ENCODE data around the gene TUT1.
A peak's percentile ranks its signal among the peaks of the same experiment; 100 is the strongest.

TUT1 gene

GRCh38 chr11:62577046-62577714 is 14.1 kb downstream of the TUT1 start:
- DNase-seq (ENCODE audit: low read depth) = no peak
- H3K4me3 ChIP-seq (ENCODE audit: low read depth, low read length) = no peak overlapping the region
- TF ChIP-seq, protein P1, sequence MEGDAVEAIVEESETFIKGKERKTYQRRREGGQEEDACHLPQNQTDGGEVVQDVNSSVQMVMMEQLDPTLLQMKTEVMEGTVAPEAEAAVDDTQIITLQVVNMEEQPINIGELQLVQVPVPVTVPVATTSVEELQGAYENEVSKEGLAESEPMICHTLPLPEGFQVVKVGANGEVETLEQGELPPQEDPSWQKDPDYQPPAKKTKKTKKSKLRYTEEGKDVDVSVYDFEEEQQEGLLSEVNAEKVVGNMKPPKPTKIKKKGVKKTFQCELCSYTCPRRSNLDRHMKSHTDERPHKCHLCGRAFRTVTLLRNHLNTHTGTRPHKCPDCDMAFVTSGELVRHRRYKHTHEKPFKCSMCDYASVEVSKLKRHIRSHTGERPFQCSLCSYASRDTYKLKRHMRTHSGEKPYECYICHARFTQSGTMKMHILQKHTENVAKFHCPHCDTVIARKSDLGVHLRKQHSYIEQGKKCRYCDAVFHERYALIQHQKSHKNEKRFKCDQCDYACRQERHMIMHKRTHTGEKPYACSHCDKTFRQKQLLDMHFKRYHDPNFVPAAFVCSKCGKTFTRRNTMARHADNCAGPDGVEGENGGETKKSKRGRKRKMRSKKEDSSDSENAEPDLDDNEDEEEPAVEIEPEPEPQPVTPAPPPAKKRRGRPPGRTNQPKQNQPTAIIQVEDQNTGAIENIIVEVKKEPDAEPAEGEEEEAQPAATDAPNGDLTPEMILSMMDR (IDR thresholded peaks at IDR 0.05; ENCODE audit: low read depth, low read length, missing control alignments) = no peak

- TF ChIP-seq, protein P1 (IDR thresholded peaks at IDR 0.05; ENCODE audit: low read depth, low read length, missing control alignments) = no peak
- H3K4me3 ChIP-seq (ENCODE audit: low read depth, low read length) = no peak overlapping the region
- no peak for DNase-seq (ENCODE audit: low read depth)
Measured at GRCh38 chr11:62575837-62576236, 15.5 kb downstream of the TUT1 start.

GRCh38 chr11:62575156-62575555 is 16.2 kb downstream of the TUT1 start:
- TF ChIP-seq, protein P1 (IDR thresholded peaks at IDR 0.05; ENCODE audit: low read depth, low read length, missing control alignments) = no peak
- H3K4me3 ChIP-seq (ENCODE audit: low read depth, low read length) = peak overlapping the region; percentile 82
- no peak for DNase-seq (ENCODE audit: low read depth)

DNA sequence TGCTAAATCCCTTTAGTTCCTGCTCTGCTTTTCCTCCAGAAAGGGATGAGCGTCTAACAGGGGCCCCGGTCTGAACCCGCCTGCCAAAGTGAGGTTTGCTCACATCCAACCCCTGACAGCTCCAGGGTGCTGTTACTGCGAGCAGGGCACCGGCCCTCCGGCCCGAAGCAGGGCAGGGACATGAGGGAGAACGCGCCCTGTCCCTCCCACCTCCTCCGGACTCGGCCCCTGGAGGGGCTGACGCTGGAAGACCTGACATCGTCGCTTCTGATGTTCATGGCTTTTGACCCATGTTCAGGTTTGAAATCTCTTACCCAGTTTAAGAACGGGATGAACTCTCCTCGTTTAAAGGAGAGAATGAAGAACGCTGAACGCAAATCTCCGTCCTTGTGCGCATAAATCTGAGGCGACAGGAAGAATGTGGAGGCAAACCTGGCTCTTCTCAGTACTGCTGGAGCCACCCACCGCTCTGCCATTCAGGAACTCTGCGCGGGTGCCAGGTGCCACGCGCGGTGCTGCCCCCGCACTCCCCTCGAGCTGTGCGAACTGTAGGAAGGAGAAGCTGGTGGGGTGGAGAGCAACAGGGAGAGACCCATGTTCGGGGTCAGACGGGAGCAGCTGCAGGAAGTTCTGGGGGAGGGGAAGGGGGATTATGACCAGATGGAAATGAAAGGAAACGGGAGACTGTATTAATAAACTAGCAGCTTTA is 16.8 kb downstream of the TUT1 start:
- TF ChIP-seq, protein P1 (IDR thresholded peaks at IDR 0.05; ENCODE audit: low read depth, low read length, missing control alignments) = no peak
- no peak for DNase-seq (ENCODE audit: low read depth)
- H3K4me3 ChIP-seq (ENCODE audit: low read depth, low read length) = peak overlapping the region; percentile 82

DNA sequence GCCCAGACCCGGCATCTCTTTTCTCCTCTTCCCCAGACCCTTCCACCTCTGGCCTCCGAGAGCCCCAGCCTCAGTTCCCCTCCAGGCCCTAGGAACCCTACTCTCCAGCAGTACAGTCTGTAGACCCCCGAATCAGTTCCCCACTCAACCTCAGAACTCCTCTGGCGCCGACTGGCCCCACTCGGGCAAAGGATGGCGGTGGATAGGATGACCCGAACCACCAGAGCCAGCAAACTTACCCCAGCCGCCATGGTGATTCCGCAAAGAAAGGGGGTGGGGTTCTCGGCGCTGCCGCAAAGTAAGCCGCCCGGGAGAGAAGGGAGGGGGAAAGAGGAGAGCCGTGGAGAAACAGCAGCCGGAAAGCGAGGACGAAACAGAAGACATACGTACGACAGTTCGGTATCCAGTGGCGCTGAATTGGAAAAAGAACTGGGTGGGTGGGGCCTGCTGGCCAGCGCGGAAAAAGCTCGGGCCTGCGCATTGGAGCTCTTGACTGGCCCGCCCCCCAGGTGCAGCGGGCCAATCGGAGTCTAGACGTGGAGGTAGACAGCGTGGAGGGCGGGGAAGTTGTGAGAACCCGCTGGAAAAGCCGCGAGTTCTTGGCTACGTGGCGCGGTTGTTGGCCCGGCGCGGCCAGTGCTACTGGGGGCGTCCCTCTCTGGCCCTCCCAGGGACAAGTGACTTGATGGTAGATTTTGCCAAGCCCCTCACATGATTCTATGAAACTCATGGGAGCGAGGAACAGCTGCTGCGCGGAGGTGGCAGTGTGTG is 17.5 kb downstream of the TUT1 start, which contains the start of gene EEF1G:
TSS of gene EEF1G (minus strand) at position 300 of the 771 bp plus-strand sequence. CDS start at position 251, 49 bp downstream.
- DNase-seq (ENCODE audit: low read depth) = peak; percentile 99
- TF ChIP-seq, protein P1 (IDR thresholded peaks at IDR 0.05; ENCODE audit: low read depth, low read length, missing control alignments) = no peak
- peak within 1 kb of the TSS; percentile 94 for H3K4me3 ChIP-seq (ENCODE audit: low read depth, low read length)

DNA sequence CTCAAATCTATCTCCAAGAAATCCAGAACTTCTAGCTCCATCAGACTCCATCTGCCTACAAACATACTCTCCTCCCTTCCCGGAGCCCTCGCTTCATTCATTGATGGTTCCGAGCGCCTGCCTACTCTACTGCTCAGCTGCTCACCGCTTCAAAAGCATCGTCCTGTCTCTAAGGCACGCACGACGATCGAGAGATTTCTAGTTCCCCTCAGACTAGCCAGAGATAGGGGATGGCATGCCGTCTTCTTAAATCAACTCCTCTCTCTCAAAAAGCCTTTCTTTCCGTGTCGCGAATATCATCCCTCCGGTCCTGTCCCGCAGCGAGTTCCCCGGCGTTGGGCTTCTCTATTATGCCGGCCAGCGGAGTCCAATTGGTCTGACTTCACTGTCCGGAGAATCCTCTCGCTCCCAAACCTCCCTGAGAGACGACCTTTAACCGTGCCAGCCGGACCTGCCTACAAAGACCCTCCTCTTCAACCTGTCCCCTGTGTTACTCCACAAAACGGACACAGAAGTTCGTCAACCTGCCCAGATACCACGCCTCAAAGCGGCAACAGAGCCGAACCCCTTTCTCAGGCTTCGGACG is 18.2 kb downstream of the TUT1 start:
- DNase-seq (ENCODE audit: low read depth) = no peak
- H3K4me3 ChIP-seq (ENCODE audit: low read depth, low read length) = peak overlapping the region; percentile 94
- TF ChIP-seq, protein P1 (IDR thresholded peaks at IDR 0.05; ENCODE audit: low read depth, low read length, missing control alignments) = no peak

Measured in GM12864 (cell line).